ENCODE results near the gene CHMP6.

CHMP6 gene

GRCh38 chr17:80956321-80957190, 35.1 kb upstream of the CHMP6 start:
- no peak for DNase-seq (ENCODE audit: low spot score)
- in situ Hi-C loops (cut with MboI; ENCODE audit: low sequenced_read_pairs, unreplicated experiment) = no loop called here
- no peak for TF ChIP-seq CTCF (IDR thresholded peaks at IDR 0.05; ENCODE audit: borderline replicate concordance, control extremely low read depth, extremely low read depth, insufficient read depth, missing control alignments)

- no peak for DNase-seq (ENCODE audit: low spot score)
- in situ Hi-C loops (cut with MboI; ENCODE audit: low sequenced_read_pairs, unreplicated experiment) = no loop called here
- TF ChIP-seq CTCF (IDR thresholded peaks at IDR 0.05; ENCODE audit: borderline replicate concordance, control extremely low read depth, extremely low read depth, insufficient read depth, missing control alignments) = no peak
Observed at GRCh38 chr17:80957461-80957941, 34.1 kb upstream of the CHMP6 start.

- no peak for TF ChIP-seq CTCF (IDR thresholded peaks at IDR 0.05; ENCODE audit: borderline replicate concordance, control extremely low read depth, extremely low read depth, insufficient read depth, missing control alignments)
- DNase-seq (ENCODE audit: low spot score) = no peak
- in situ Hi-C loops (cut with MboI; ENCODE audit: low sequenced_read_pairs, unreplicated experiment) = no loop called here
Observed at GRCh38 chr17:80959330-80960036, 32.2 kb upstream of the CHMP6 start.

DNA sequence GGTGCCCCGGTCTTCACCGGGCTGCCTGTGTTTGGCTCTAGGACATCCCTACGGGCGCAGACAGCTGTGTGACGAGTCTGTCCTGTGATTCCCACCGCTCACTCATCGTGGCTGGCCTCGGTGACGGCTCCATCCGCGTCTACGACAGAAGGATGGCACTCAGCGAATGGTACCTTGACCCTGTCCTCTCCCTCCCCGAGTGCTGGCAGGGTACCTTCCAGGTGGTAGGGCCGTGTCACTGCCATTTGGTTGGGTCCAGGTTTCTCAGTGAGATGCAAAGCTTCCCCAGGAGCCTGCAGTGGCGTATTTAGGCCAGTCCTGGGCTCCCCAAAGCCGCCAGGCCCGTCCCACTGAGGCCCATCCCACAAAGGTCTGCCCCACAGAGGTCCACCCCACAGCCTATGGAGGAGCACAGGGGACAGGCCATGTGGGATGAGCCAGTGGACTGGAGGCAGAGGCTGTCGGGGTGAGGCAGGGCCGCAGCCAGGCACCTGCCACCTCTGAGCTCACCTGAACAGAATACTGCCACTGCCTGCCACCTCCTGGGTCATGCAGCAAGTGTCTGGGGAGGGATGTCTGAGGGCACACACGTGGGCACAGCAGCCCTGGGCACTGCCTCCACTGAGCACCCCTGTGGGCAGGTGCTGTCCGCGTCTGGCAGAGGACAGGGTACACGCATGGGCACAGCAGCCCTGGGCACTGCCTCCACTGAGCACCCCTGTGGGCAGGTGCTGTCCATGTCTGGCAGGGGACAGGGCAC, 31.4 kb upstream of the CHMP6 start:
- no peak for DNase-seq (ENCODE audit: low spot score)
- no peak for TF ChIP-seq CTCF (IDR thresholded peaks at IDR 0.05; ENCODE audit: borderline replicate concordance, control extremely low read depth, extremely low read depth, insufficient read depth, missing control alignments)
- in situ Hi-C loops (cut with MboI; ENCODE audit: low sequenced_read_pairs, unreplicated experiment) = no loop called here

DNA sequence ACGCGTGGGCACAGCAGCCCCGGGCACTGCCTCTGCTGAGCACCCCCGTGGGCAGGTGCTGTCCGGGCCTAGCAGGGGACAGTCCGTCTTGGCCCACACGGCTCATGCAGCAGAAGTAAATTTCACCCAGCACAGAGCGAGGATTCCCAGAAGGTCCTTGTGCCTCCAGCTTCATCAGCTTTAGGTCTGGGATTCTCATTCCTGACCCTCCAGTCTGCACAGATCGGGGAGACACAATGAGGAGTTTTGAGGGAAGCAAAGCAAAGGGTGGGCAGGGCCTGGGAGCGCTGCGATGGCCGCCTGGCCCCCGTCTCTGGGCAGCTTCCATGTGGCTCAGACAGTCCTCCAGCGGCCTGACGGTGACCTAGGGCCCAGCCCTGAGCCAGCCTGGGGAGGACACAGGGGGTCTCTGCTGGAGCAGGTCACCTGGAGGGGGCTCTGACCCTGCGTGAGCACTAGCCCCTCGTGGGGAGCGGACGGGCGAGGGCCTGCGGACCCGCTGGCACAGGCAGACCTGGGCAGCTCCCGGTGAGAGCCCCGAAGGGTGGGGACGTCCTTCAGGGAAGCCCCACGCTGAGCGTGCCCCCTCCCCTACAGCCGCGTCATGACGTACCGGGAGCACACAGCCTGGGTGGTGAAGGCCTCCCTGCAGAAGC, 30.7 kb upstream of the CHMP6 start:
- DNase-seq (ENCODE audit: low spot score) = no peak
- in situ Hi-C loops (cut with MboI; ENCODE audit: low sequenced_read_pairs, unreplicated experiment) = no loop called here
- TF ChIP-seq CTCF (IDR thresholded peaks at IDR 0.05; ENCODE audit: borderline replicate concordance, control extremely low read depth, extremely low read depth, insufficient read depth, missing control alignments) = no peak

Data from GM13976 (cell line).